C4-2B (cell line): ENCODE data around the gene SOX4.

Experiments
- ZFX ChIP-seq: fragments of 450-650 bp; IDR thresholded peaks from 2 replicates; pipeline ENCODE4 v1.6.1; 2017
- TF ChIP-seq, protein P1 (sequence below): fragments of 450-650 bp; conservative IDR thresholded peaks from 2 replicates; pipeline ENCODE4 v1.5.1; 2017; ENCODE audit warnings: mild to moderate bottlenecking

DNA sequence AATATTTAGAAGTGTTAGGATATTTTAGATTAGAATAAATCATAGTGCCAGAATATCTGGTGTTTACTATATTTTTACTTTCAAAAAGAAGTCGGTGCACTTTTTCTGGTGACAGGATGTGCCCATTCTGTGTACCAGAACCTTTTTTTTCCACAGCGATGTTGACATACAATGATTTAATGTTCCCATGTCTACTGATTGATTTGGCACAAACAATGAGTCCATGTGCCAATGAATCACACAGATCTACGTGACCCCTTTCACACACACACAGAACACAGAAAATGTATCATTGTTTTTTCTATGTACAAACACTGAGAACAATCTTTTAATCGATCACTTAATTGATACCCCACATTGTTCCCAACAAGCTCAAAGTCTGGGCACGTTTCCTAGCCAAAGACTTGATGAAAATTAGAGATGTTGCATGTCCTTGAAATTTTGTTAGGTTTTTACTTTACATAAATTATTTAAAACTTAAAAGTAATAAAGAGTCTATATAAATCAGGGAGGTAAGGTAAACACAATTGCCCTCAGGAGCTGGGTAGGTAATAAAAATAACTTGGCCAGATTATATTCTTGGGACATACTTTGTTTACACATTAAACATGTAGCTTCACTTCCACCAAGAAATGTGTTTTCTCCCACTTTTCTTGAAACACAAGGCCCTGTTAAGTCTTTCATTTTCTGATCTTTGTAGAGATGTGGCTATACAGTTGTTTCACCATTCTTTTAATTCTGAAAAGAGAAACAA, 36.4 kb upstream of the SOX4 start:
- TF ChIP-seq, protein P1, sequence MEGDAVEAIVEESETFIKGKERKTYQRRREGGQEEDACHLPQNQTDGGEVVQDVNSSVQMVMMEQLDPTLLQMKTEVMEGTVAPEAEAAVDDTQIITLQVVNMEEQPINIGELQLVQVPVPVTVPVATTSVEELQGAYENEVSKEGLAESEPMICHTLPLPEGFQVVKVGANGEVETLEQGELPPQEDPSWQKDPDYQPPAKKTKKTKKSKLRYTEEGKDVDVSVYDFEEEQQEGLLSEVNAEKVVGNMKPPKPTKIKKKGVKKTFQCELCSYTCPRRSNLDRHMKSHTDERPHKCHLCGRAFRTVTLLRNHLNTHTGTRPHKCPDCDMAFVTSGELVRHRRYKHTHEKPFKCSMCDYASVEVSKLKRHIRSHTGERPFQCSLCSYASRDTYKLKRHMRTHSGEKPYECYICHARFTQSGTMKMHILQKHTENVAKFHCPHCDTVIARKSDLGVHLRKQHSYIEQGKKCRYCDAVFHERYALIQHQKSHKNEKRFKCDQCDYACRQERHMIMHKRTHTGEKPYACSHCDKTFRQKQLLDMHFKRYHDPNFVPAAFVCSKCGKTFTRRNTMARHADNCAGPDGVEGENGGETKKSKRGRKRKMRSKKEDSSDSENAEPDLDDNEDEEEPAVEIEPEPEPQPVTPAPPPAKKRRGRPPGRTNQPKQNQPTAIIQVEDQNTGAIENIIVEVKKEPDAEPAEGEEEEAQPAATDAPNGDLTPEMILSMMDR: no peak
- TF ChIP-seq ZFX: no peak
